ENCODE data around the gene MACROH2A1. TPM values are rescaled to one million over a fixed set of nuclear protein-coding genes. Genes with fewer than 3 reads are reported as not detected.

MACROH2A1 gene
- total RNA-seq, 1 donor from 2014 or later = 179 TPM

GRCh38 chr5:135322744-135323143 is 76.3 kb downstream of the MACROH2A1 start:
- TF ChIP-seq CTCF (IDR thresholded peaks at IDR 0.05) = no peak
- no peaks in the 10 kb centered on the region for H3K27me3 ChIP-seq
- H3K27ac ChIP-seq = no peak overlapping the region
- ATAC-seq = no peak
- H3K9me3 ChIP-seq = no peaks in the 10 kb centered on the region
- DNase-seq = no peak
- no peaks in the 10 kb centered on the region for H3K36me3 ChIP-seq
- intact Hi-C loops (cut with DNase I) = no loop called here
- no peaks in the 10 kb centered on the region for H3K4me1 ChIP-seq
- H3K4me3 ChIP-seq = no peak overlapping the region

GRCh38 chr5:135322271-135322670 is 76.8 kb downstream of the MACROH2A1 start:
- Histone ChIP-seq H3K9me3 (no peaks in the 10 kb centered on the region), H3K4me1 (no peaks in the 10 kb centered on the region), H3K4me3 (no peak overlapping the region), H3K36me3 (no peaks in the 10 kb centered on the region), H3K27ac (no peak overlapping the region), H3K27me3 (no peaks in the 10 kb centered on the region)
- intact Hi-C loops (cut with DNase I) = no loop called here
- TF ChIP-seq CTCF (IDR thresholded peaks at IDR 0.05) = no peak
- no peak for ATAC-seq
- DNase-seq = no peak

GRCh38 chr5:135320718-135321484 is 78.1 kb downstream of the MACROH2A1 start:
- Histone ChIP-seq H3K27ac (no peak overlapping the region), H3K4me1 (no peaks in the 10 kb centered on the region), H3K27me3 (no peaks in the 10 kb centered on the region), H3K36me3 (no peaks in the 10 kb centered on the region), H3K4me3 (no peak overlapping the region), H3K9me3 (no peaks in the 10 kb centered on the region)
- TF ChIP-seq CTCF (IDR thresholded peaks at IDR 0.05) = no peak
- DNase-seq = no peak
- intact Hi-C loops (cut with DNase I) = no loop called here
- no peak for ATAC-seq

GRCh38 chr5:135319928-135320606 is 79.0 kb downstream of the MACROH2A1 start:
- ATAC-seq (no peak), DNase-seq (no peak)
- no peaks in the 10 kb centered on the region for H3K4me1 ChIP-seq
- H3K9me3 ChIP-seq = no peaks in the 10 kb centered on the region
- H3K27me3 ChIP-seq = no peaks in the 10 kb centered on the region
- intact Hi-C loops (cut with DNase I) = no loop called here
- H3K27ac ChIP-seq = no peak overlapping the region
- H3K4me3 ChIP-seq = no peak overlapping the region
- H3K36me3 ChIP-seq = no peaks in the 10 kb centered on the region
- TF ChIP-seq CTCF (IDR thresholded peaks at IDR 0.05) = peak; percentile 13

GRCh38 chr5:135319458-135319857 is 79.6 kb downstream of the MACROH2A1 start:
- ATAC-seq (no peak), DNase-seq (no peak)
- H3K4me3 ChIP-seq = no peak overlapping the region
- H3K27ac ChIP-seq = no peak overlapping the region
- H3K36me3 ChIP-seq = no peaks in the 10 kb centered on the region
- no peaks in the 10 kb centered on the region for H3K27me3 ChIP-seq
- H3K9me3 ChIP-seq = no peaks in the 10 kb centered on the region
- no peak for TF ChIP-seq CTCF (IDR thresholded peaks at IDR 0.05)
- intact Hi-C loops (cut with DNase I) = no loop called here
- no peaks in the 10 kb centered on the region for H3K4me1 ChIP-seq
